Measurements from ENCODE around the gene CCDC183. TPM values are rescaled to one million over a fixed set of nuclear protein-coding genes. Genes with fewer than 3 reads are reported as not detected.
A peak's percentile ranks its signal among the peaks of the same experiment; 100 is the strongest.
"Not testable (repeated sequence)": the region's sequence is repeated elsewhere in the genome, so short reads cannot be mapped to it uniquely, and the experiment has no call there.

CCDC183 gene
- total RNA-seq, 1 donor from 2014 or later, result not detected

DNA sequence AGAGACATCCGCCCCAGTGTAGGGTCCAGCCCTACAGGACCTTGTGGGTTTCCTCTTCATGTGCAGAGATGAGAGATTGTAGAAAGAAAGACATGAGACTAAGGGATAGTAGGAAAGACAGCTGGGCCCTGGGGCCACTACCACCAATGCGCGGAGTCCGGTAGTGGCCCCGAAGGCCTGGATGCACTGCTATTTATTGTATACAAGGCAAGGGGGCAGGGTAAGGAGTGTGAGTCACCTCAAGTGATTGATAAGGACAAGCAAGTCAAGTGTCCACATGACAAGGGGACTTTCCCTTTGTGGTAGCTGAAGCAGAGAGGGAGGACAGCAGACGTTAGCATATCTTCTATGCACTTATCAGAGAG lies 11.2 kb upstream of the CCDC183 start:
- no peak overlapping the region for H3K4me3 Mint-ChIP-seq
- ATAC-seq (ENCODE audit: low read depth), result no peak
- TF ChIP-seq, protein P1, sequence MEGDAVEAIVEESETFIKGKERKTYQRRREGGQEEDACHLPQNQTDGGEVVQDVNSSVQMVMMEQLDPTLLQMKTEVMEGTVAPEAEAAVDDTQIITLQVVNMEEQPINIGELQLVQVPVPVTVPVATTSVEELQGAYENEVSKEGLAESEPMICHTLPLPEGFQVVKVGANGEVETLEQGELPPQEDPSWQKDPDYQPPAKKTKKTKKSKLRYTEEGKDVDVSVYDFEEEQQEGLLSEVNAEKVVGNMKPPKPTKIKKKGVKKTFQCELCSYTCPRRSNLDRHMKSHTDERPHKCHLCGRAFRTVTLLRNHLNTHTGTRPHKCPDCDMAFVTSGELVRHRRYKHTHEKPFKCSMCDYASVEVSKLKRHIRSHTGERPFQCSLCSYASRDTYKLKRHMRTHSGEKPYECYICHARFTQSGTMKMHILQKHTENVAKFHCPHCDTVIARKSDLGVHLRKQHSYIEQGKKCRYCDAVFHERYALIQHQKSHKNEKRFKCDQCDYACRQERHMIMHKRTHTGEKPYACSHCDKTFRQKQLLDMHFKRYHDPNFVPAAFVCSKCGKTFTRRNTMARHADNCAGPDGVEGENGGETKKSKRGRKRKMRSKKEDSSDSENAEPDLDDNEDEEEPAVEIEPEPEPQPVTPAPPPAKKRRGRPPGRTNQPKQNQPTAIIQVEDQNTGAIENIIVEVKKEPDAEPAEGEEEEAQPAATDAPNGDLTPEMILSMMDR (IDR thresholded peaks at IDR 0.05), result no peak
- H3K36me3 Mint-ChIP-seq (ENCODE audit: low read depth), result no peaks in the 10 kb centered on the region
- intact Hi-C loops (cut with micrococcal nuclease), result loop anchor here (1.0 kb wide), 1 partner anchor 19 kb away; no protein-coding TSS in a partner anchor
- H3K27ac Mint-ChIP-seq, result peak overlapping the region; percentile 14
- H3K27me3 Mint-ChIP-seq, result no peaks in the 10 kb centered on the region
- no peak for DNase-seq
- CTCF ChIA-PET, result interaction anchor here (1.4 to 6.8 kb wide), 2 partner anchors 247 to 250 kb away, joined by 4 to 58 read pairs; partner anchors contain the start of gene FUT7
- H3K9me3 Mint-ChIP-seq, result no peaks in the 10 kb centered on the region
- peaks cover 15% of the 10 kb centered on the region for H3K4me1 Mint-ChIP-seq
- POLR2A ChIA-PET, result interaction anchor here (1.5 kb wide), 1 partner anchor 57 kb away, joined by 4 read pairs; no protein-coding TSS in a partner anchor

DNA sequence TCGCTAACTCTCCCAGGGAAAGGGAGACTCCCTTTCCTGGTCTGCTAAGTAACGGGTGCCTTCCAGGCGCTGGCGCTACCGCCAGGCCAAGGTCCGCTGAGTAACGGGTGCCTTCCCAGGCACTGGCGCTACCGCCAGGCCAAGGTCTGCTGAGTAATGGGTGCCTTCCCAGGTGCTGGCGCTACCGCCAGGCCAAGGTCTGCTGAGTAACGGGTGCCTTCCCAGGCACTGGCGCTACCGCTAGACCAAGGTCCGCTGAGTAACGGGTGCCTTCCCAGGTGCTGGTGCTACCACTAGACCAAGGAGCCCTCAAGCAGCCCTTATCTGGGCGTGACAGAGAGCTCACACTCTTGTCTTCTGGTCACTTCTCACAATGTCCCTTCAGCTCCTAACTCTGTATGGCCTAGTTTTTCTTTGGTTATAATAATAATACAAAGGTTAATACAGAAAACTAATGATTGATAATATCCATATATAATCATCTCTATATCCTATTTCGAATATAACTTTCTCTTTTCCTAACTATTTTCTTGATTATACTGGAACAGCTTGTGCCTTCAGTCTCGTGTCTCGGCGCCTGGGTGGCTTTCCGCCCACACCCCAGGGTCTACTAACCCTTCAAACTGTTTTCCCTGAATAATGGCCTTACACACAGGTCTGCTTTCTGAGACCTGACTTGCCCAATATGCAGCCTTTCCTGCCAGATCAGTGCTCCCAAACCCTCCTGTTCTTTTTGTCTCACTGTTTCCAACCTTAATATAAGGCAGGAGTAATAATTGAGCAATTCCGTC lies 10.4 kb upstream of the CCDC183 start:
- H3K4me1 Mint-ChIP-seq, result peaks cover 20% of the 10 kb centered on the region
- intact Hi-C loops (cut with micrococcal nuclease); H3K36me3 Mint-ChIP-seq (ENCODE audit: low read depth); H3K4me3 Mint-ChIP-seq; DNase-seq; ATAC-seq (ENCODE audit: low read depth); H3K27me3 Mint-ChIP-seq; H3K9me3 Mint-ChIP-seq; H3K27ac Mint-ChIP-seq: not testable (repeated sequence)
- ChIA-PET CTCF (interaction anchor here (0.7 to 6.8 kb wide), 6 partner anchors 8 to 282 kb away, joined by 3 to 58 read pairs (median 5); partner anchors contain the start of genes FUT7 and NPDC1), POLR2A (interaction anchor here (1.5 kb wide), 1 partner anchor 58 kb away, joined by 4 read pairs; no protein-coding TSS in a partner anchor)

DNA sequence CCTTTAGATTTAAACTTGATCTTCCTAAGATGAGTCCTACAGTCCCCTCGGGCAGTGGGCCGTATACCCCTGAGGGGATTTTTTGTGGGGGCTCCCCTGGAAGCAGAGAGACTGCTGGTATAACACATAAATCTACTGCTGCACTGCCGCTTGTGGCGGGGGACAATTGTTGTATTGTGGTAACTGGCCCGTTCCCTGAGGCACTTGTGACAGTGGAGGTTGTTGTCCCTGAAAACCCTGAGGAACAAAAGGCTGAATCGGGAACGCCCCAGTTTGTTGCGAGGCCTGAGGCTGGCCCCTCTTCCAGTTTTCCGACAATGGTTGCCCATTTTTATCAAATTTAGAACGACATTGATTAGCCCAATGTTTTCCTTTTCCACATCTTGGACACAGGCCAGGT lies 9.7 kb upstream of the CCDC183 start:
- intact Hi-C loops (cut with micrococcal nuclease), result no loop called here

DNA sequence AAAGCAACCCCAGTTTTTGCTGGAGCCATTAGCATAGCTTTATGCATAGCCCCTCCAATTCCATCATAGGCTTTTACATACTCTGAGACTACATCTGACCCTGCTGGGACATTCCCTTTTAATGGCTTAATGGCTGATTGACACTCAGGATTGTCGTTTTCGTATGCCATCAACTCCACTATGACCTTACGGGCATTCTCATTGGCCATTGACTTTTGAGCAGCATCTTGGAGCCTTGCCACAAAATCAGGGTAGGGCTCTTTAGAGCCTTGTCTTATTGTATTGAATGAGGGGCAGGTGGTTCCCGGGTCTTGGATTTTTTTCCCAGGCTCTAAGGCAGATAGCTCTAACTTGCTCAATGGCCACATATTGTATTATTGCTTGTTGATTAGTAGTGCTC lies 9.2 kb upstream of the CCDC183 start:
- H3K36me3 Mint-ChIP-seq (ENCODE audit: low read depth); H3K9me3 Mint-ChIP-seq; H3K27me3 Mint-ChIP-seq; DNase-seq; ATAC-seq (ENCODE audit: low read depth); H3K27ac Mint-ChIP-seq; H3K4me3 Mint-ChIP-seq; POLR2A ChIA-PET: not testable (repeated sequence)
- intact Hi-C loops (cut with micrococcal nuclease), result loop anchor here (1.0 kb wide), 2 partner anchors 248 to 277 kb away; no protein-coding TSS in a partner anchor
- CTCF ChIA-PET, result interaction anchor here (0.9 to 6.8 kb wide), 8 partner anchors 9 to 280 kb away, joined by 3 to 58 read pairs (median 5); partner anchors contain the start of gene NPDC1
- H3K4me1 Mint-ChIP-seq, result peaks cover 27% of the 10 kb centered on the region

More for the DNA sequence above, 9.7 kb upstream of the CCDC183 start:
- no peak overlapping the region for H3K27ac Mint-ChIP-seq
- ATAC-seq (ENCODE audit: low read depth) (no peak), DNase-seq (no peak)
- H3K27me3 Mint-ChIP-seq, result no peaks in the 10 kb centered on the region
- H3K9me3 Mint-ChIP-seq, result no peaks in the 10 kb centered on the region
- H3K4me1 Mint-ChIP-seq, result peaks cover 25% of the 10 kb centered on the region
- H3K36me3 Mint-ChIP-seq (ENCODE audit: low read depth), result no peaks in the 10 kb centered on the region
- ChIA-PET CTCF (interaction anchor here (1.3 to 6.8 kb wide), 6 partner anchors 9 to 281 kb away, joined by 3 to 58 read pairs (median 7); partner anchors contain the start of gene NPDC1), POLR2A (no interaction called here)
- TF ChIP-seq, protein P1 (IDR thresholded peaks at IDR 0.05), result no peak
- no peak overlapping the region for H3K4me3 Mint-ChIP-seq

DNA sequence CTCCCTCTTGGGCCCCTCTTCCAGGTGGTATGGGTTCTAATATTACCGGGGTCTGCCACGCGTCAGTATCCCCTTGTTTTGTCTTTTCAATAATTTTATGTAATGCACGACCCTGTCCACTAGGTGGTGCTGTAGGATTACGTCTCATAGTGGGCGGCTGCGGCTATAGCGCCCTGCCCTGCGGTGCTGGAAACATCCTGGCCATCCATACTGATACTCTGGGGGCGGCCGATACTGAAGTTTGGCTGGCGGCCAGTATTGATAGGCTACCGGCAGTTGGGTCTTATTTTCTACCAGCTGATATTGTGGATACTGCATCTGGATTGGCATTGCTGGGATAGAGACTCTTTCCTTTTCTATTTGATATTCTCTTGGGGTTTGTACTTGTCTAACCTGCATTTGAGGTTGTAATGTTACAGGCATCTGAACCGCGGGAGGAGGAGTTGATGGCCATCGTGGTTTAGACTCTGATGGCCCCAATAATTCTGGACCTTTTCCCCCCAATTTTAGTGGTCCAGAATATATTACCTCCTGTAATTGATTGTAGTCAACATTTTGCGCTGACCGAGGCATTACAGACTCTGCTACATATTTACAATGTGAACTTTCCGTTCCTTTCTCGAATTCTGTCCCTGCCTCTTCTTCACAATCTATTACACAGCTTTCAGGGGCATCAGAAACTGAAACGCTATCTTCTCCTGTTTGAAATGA lies 8.3 kb upstream of the CCDC183 start:
- H3K4me1 Mint-ChIP-seq, result peaks cover 32% of the 10 kb centered on the region
- POLR2A ChIA-PET, result no interaction called here
- DNase-seq (peak; percentile 49), ATAC-seq (ENCODE audit: low read depth) (no peak)
- CTCF ChIA-PET, result interaction anchor here (0.9 to 6.8 kb wide), 8 partner anchors 10 to 280 kb away, joined by 3 to 58 read pairs (median 5); no protein-coding TSS in a partner anchor
- no peaks in the 10 kb centered on the region for H3K9me3 Mint-ChIP-seq
- TF ChIP-seq, protein P1 (IDR thresholded peaks at IDR 0.05), result peak; percentile 75
- intact Hi-C loops (cut with micrococcal nuclease), result loop anchor here (1.0 kb wide), 2 partner anchors 247 to 276 kb away; no protein-coding TSS in a partner anchor
- H3K4me3 Mint-ChIP-seq, result no peak overlapping the region
- no peak overlapping the region for H3K27ac Mint-ChIP-seq
- no peaks in the 10 kb centered on the region for H3K36me3 Mint-ChIP-seq (ENCODE audit: low read depth)
- H3K27me3 Mint-ChIP-seq, result no peaks in the 10 kb centered on the region

DNA sequence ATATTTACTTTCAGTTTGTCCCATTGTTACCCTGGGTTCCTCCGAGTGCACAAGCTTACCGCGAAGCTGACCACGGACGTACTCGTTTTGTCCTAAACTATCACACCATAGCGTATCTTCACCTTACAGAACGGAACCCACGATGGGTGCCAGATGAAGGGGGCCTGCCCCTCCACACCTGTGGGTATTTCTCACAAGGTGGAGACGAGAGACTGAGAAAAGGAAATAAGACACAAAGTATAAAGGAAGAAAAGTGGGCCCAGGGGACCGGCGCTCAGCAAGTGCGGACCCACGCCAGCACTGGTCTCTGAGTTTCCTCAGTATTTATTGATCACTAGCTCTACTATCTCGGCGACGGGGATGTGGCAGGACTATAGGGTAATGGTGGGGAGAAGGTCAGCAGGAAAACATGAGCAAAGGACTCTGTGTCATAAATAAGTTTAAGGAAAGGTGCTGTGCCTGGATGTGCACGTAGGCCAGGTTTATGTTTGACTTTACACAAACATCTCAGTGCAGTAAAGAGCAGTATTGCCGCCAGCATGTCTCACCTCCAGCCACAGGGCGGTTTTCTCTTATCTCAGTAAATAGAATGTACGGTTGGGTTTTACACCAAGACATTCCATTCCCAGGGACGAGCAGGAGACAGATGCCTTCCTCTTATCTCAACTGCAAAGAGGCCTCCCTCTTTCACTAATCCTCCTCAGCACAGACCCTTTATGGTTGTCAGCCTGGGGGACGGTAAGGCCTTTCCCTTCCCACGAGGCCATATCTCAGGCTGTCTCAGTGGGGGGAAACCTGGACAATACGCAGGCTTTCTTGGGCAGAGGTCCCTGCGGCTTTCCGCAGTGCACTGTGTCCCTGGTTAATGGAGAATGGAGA lies 7.3 kb upstream of the CCDC183 start:
- H3K9me3 Mint-ChIP-seq; intact Hi-C loops (cut with micrococcal nuclease); H3K4me3 Mint-ChIP-seq; ATAC-seq (ENCODE audit: low read depth); DNase-seq; H3K27ac Mint-ChIP-seq; H3K27me3 Mint-ChIP-seq; H3K36me3 Mint-ChIP-seq (ENCODE audit: low read depth); POLR2A ChIA-PET: not testable (repeated sequence)
- CTCF ChIA-PET, result interaction anchor here (1.2 to 6.8 kb wide), 2 partner anchors 11 to 246 kb away, joined by 3 to 58 read pairs; no protein-coding TSS in a partner anchor
- H3K4me1 Mint-ChIP-seq, result peaks cover 30% of the 10 kb centered on the region
